AG04450 (cell line): ENCODE results near the gene PRKN. TPM values are rescaled to one million over a fixed set of nuclear protein-coding genes. Genes with fewer than 3 reads are reported as not detected.

Source experiments
- CTCF ChIA-PET: fragments of 300-600, 350-600 bp; formaldehyde crosslinking; extraction: SDS; loops from one replicate; lab custom pipeline; 2022; ENCODE audit warnings: antibody characterized with exemption, inconsistent platforms; lab: Charles Lee
- POLR2A ChIA-PET: fragments of 350-600 bp; formaldehyde crosslinking; extraction: SDS; loops from one replicate; lab custom pipeline; 2021; ENCODE audit warnings: antibody characterized with exemption, inconsistent platforms; lab: Yijun Ruan, JAX
- DNase-seq: peaks from one replicate; pipeline ENCODE4 v3.0.0-alpha.2; 2011; ENCODE audit warnings: low read depth, low spot score
- H3K27ac ChIP-seq: one replicate; pipeline ENCODE4 v1.5.1; 2012; ENCODE audit warnings: low read depth, low read length, control low read depth
- H3K27me3 ChIP-seq: one replicate; pipeline ENCODE4 v1.6.0; 2012; ENCODE audit warnings: low read length; ENCODE audit not compliant: control insufficient read depth, insufficient read depth
- H3K4me3 ChIP-seq: 2 replicates; pipeline ENCODE4 v1.5.1; 2011; ENCODE audit warnings: mild to moderate bottlenecking, low read depth, low read length, control low read depth
- H3K9me3 ChIP-seq: 2 replicates; pipeline ENCODE4 v1.5.1; 2012; ENCODE audit warnings: low read length; ENCODE audit not compliant: control insufficient read depth, insufficient read depth
- CTCF ChIP-seq: IDR thresholded peaks from 2 replicates; pipeline ENCODE4 v1.5.1; 2011; ENCODE audit warnings: low read depth, low read length, control low read depth, inconsistent platforms
- polyA plus RNA-seq: library from polyadenylated mRNA; depleted of rRNA; stranded (reverse); fragments of >200 nt; gene quantifications from 2 replicates; pipeline ENCODE4 v1.2.3, GENCODE V29; 2011

The PRKN gene
- polyA plus RNA-seq, 1 experiment = not detected

- Histone ChIP-seq H3K9me3 (peaks cover 10% of the 10 kb centered on the region; the same call in 1 of the 2 replicates), H3K27ac (no peak overlapping the region), H3K4me3 (no peak overlapping the region), H3K27me3 (no peaks in the 10 kb centered on the region)
- no peak for DNase-seq
- ChIA-PET POLR2A (no interaction called here), CTCF (no interaction called here)
- TF ChIP-seq CTCF = no peak
These were observed 776.4 kb downstream of the PRKN start for GRCh38 chr6:161951126-161951525.

GRCh38 chr6:161949531-161949930, 778.0 kb downstream of the PRKN start:
- Histone ChIP-seq H3K27me3 (no peaks in the 10 kb centered on the region), H3K27ac (no peak overlapping the region), H3K9me3 (0 out of 2 replicates have a peak, but pooled peaks cover 7% of the 10 kb centered on the region), H3K4me3 (no peak overlapping the region)
- no peak for TF ChIP-seq CTCF
- ChIA-PET CTCF (no interaction called here), POLR2A (no interaction called here)
- no peak for DNase-seq

- ChIA-PET POLR2A (no interaction called here), CTCF (no interaction called here)
- Histone ChIP-seq H3K27ac (no peak overlapping the region), H3K27me3 (no peaks in the 10 kb centered on the region), H3K4me3 (no peak overlapping the region), H3K9me3 (peaks cover 7% of the 10 kb centered on the region; the same call in 1 of the 2 replicates)
- no peak for DNase-seq
- no peak for TF ChIP-seq CTCF
These were observed 779.1 kb downstream of the PRKN start for GRCh38 chr6:161948462-161948861.

GRCh38 chr6:161947371-161947770, 780.2 kb downstream of the PRKN start:
- Histone ChIP-seq H3K4me3 (no peak overlapping the region), H3K9me3 (peaks cover 3% of the 10 kb centered on the region; the same call in 1 of the 2 replicates), H3K27ac (no peak overlapping the region), H3K27me3 (no peaks in the 10 kb centered on the region)
- ChIA-PET POLR2A (no interaction called here), CTCF (no interaction called here)
- DNase-seq = no peak
- no peak for TF ChIP-seq CTCF

GRCh38 chr6:161946461-161946860, 781.1 kb downstream of the PRKN start:
- CTCF ChIA-PET = no interaction called here
- TF ChIP-seq CTCF = no peak
- Histone ChIP-seq H3K4me3 (no peak overlapping the region), H3K9me3 (peaks cover 3% of the 10 kb centered on the region; the same call in 1 of the 2 replicates), H3K27me3 (no peaks in the 10 kb centered on the region), H3K27ac (no peak overlapping the region)
- POLR2A ChIA-PET = no interaction called here
- no peak for DNase-seq
